ENCODE results near the gene CLIC4. TPM values are rescaled to one million over a fixed set of nuclear protein-coding genes. Genes with fewer than 3 reads are reported as not detected.
"Not testable (repeated sequence)": the region's sequence is repeated elsewhere in the genome, so short reads cannot be mapped to it uniquely, and the experiment has no call there.

Gene CLIC4
- total RNA-seq, 1 experiment from 2014 or later: 62.7 TPM

DNA sequence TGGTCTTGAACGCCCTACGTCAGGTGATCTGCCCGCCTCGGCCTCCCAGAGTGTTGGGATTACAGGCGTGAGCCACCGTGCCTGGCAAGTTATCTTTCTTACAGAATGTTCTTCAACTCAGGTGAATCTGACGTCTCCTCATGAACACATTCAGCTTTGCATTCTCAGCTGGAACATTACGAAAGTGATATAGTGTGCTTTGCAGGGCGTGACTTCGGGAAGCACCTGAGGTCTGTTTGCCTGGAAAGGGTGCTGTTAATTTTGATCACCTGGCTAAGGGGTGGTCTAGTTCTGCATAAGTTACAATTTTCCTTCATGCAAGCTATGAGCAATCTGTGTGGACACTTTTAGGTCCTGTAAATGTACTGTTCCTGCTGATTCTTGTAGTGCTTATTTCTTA lies 16.3 kb upstream of the CLIC4 start:
- no peak overlapping the region for H3K27ac Mint-ChIP-seq (ENCODE audit: unreplicated experiment)
- H3K36me3 Mint-ChIP-seq (ENCODE audit: insufficient read depth, unreplicated experiment): peaks cover 9% of the 10 kb centered on the region
- no TSS peak for BruUV-seq (replicated peaks)
- H3K27me3 Mint-ChIP-seq (ENCODE audit: unreplicated experiment): no peaks in the 10 kb centered on the region
- DNase-seq: no peak
- intact Hi-C loops (cut with micrococcal nuclease; ENCODE audit: unreplicated experiment): no loop called here
- CTCF ChIA-PET: interaction anchor here (0.7 kb wide), 1 partner anchor 187 kb away, joined by 3 read pairs; no protein-coding TSS in a partner anchor
- H3K4me1 Mint-ChIP-seq (ENCODE audit: low read depth, unreplicated experiment): peaks cover 20% of the 10 kb centered on the region
- TF ChIP-seq, protein P1, sequence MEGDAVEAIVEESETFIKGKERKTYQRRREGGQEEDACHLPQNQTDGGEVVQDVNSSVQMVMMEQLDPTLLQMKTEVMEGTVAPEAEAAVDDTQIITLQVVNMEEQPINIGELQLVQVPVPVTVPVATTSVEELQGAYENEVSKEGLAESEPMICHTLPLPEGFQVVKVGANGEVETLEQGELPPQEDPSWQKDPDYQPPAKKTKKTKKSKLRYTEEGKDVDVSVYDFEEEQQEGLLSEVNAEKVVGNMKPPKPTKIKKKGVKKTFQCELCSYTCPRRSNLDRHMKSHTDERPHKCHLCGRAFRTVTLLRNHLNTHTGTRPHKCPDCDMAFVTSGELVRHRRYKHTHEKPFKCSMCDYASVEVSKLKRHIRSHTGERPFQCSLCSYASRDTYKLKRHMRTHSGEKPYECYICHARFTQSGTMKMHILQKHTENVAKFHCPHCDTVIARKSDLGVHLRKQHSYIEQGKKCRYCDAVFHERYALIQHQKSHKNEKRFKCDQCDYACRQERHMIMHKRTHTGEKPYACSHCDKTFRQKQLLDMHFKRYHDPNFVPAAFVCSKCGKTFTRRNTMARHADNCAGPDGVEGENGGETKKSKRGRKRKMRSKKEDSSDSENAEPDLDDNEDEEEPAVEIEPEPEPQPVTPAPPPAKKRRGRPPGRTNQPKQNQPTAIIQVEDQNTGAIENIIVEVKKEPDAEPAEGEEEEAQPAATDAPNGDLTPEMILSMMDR (IDR thresholded peaks at IDR 0.05; ENCODE audit: unreplicated experiment): no peak
- H3K9me3 Mint-ChIP-seq (ENCODE audit: low read depth, unreplicated experiment): no peaks in the 10 kb centered on the region
- H3K4me3 Mint-ChIP-seq (ENCODE audit: low read depth, unreplicated experiment): no peak overlapping the region

- Mint-ChIP-seq H3K4me3 (ENCODE audit: low read depth, unreplicated experiment) (no peak overlapping the region), H3K36me3 (ENCODE audit: insufficient read depth, unreplicated experiment) (no peaks in the 10 kb centered on the region), H3K27me3 (ENCODE audit: unreplicated experiment) (no peaks in the 10 kb centered on the region), H3K27ac (ENCODE audit: unreplicated experiment) (no peak overlapping the region), H3K9me3 (ENCODE audit: low read depth, unreplicated experiment) (no peaks in the 10 kb centered on the region), H3K4me1 (ENCODE audit: low read depth, unreplicated experiment) (peaks cover 14% of the 10 kb centered on the region)
- no TSS peak for BruUV-seq (replicated peaks)
- intact Hi-C loops (cut with micrococcal nuclease; ENCODE audit: unreplicated experiment): no loop called here
- no peak for DNase-seq
- TF ChIP-seq, protein P1 (IDR thresholded peaks at IDR 0.05; ENCODE audit: unreplicated experiment): no peak
- CTCF ChIA-PET: interaction anchor here (0.6 kb wide), 1 partner anchor 533 kb away, joined by 3 read pairs; no protein-coding TSS in a partner anchor
Measured at GRCh38 chr1:24732186-24732885, 12.9 kb upstream of the CLIC4 start.

GRCh38 chr1:24733342-24733741 lies 11.9 kb upstream of the CLIC4 start:
- not testable (repeated sequence) for H3K4me3 Mint-ChIP-seq (ENCODE audit: low read depth, unreplicated experiment)

GRCh38 chr1:24735156-24735508 lies 10.1 kb upstream of the CLIC4 start:
- Mint-ChIP-seq H3K27ac (ENCODE audit: unreplicated experiment) (no peak overlapping the region), H3K36me3 (ENCODE audit: insufficient read depth, unreplicated experiment) (no peaks in the 10 kb centered on the region), H3K4me3 (ENCODE audit: low read depth, unreplicated experiment) (no peak overlapping the region), H3K4me1 (ENCODE audit: low read depth, unreplicated experiment) (peaks cover 12% of the 10 kb centered on the region), H3K9me3 (ENCODE audit: low read depth, unreplicated experiment) (no peaks in the 10 kb centered on the region), H3K27me3 (ENCODE audit: unreplicated experiment) (no peaks in the 10 kb centered on the region)
- no peak for DNase-seq
- CTCF ChIA-PET: no interaction called here
- intact Hi-C loops (cut with micrococcal nuclease; ENCODE audit: unreplicated experiment): no loop called here
- TF ChIP-seq, protein P1 (IDR thresholded peaks at IDR 0.05; ENCODE audit: unreplicated experiment): no peak
- BruUV-seq (replicated peaks): no TSS peak

More at GRCh38 chr1:24733342-24733741, 11.9 kb upstream of the CLIC4 start:
- intact Hi-C loops (cut with micrococcal nuclease; ENCODE audit: unreplicated experiment); CTCF ChIA-PET; H3K36me3 Mint-ChIP-seq (ENCODE audit: insufficient read depth, unreplicated experiment); DNase-seq; H3K9me3 Mint-ChIP-seq (ENCODE audit: low read depth, unreplicated experiment); BruUV-seq (replicated peaks); H3K27me3 Mint-ChIP-seq (ENCODE audit: unreplicated experiment); H3K27ac Mint-ChIP-seq (ENCODE audit: unreplicated experiment): not testable (repeated sequence)
- H3K4me1 Mint-ChIP-seq (ENCODE audit: low read depth, unreplicated experiment): peaks cover 12% of the 10 kb centered on the region

All from Calu3 (cell line).